ENCODE data around the gene HOXD3.

Gene HOXD3

GRCh38 chr2:176122052-176122682 is 34.9 kb upstream of the HOXD3 start:
- DNase-seq: no peak

- DNase-seq: no peak
Measured at GRCh38 chr2:176122683-176123410, 34.3 kb upstream of the HOXD3 start, which contains the start of gene HOXD9. HOXD9 (plus strand) TSS chr2:176122719; CDS start chr2:176122769, 50 bp downstream.

GRCh38 chr2:176123411-176124109 is 33.5 kb upstream of the HOXD3 start:
- no peak for DNase-seq

- no peak for DNase-seq
Measured at GRCh38 chr2:176124110-176124946, 32.8 kb upstream of the HOXD3 start.

- DNase-seq: no peak
Measured at GRCh38 chr2:176124947-176125771, 31.9 kb upstream of the HOXD3 start.

GRCh38 chr2:176125772-176126054 is 31.4 kb upstream of the HOXD3 start:
- no peak for DNase-seq

- peak; percentile 67 for DNase-seq
Measured at GRCh38 chr2:176126929-176127773, 30.0 kb upstream of the HOXD3 start.

GRCh38 chr2:176127774-176128072 is 29.4 kb upstream of the HOXD3 start:
- DNase-seq: no peak

- DNase-seq: no peak
Measured at GRCh38 chr2:176128172-176128981, 28.7 kb upstream of the HOXD3 start.

GRCh38 chr2:176128982-176129796 is 27.9 kb upstream of the HOXD3 start, which contains the start of gene HOXD8:
HOXD8 (plus strand) TSS chr2:176129705; CDS start chr2:176130367, 662 bp downstream.
- DNase-seq: no peak

- no peak for DNase-seq
Measured at GRCh38 chr2:176129813-176130146, 27.3 kb upstream of the HOXD3 start.

- no peak for DNase-seq
Measured at GRCh38 chr2:176130147-176130956, 26.8 kb upstream of the HOXD3 start.

- no peak for DNase-seq
Measured at GRCh38 chr2:176130957-176131847, 25.9 kb upstream of the HOXD3 start.

GRCh38 chr2:176131848-176132158 is 25.3 kb upstream of the HOXD3 start:
- no peak for DNase-seq

GRCh38 chr2:176132205-176133171 is 24.6 kb upstream of the HOXD3 start:
- DNase-seq: peak; percentile 23

GRCh38 chr2:176133389-176133788 is 23.7 kb upstream of the HOXD3 start:
- no peak for DNase-seq

- no peak for DNase-seq
Measured at GRCh38 chr2:176134035-176134434, 23.1 kb upstream of the HOXD3 start.

Data from CD4-positive, alpha-beta T cell treated with Interleukin-17A for 1 hour (primary cell).